ENCODE measurements around the gene PNMA6A.
"Not testable (repeated sequence)": the region's sequence is repeated elsewhere in the genome, so short reads cannot be mapped to it uniquely, and the experiment has no call there.

PNMA6A gene

GRCh38 chrX:153071909-153072583, at the start of gene PNMA6A:
Gene PNMA6A (plus strand): TSS chrX:153072454. CDS start chrX:153073063, 609 bp downstream.
- not testable (repeated sequence) for DNase-seq (ENCODE audit: low spot score)

GRCh38 chrX:153026501-153026900, 45.8 kb upstream of the PNMA6A start:
- not testable (repeated sequence) for DNase-seq (ENCODE audit: low spot score)

GRCh38 chrX:153028487-153028886, 43.8 kb upstream of the PNMA6A start:
- DNase-seq (ENCODE audit: low spot score): not testable (repeated sequence)

GRCh38 chrX:153029162-153029561, 43.1 kb upstream of the PNMA6A start:
- no peak for DNase-seq (ENCODE audit: low spot score)

- DNase-seq (ENCODE audit: low spot score): no peak
Measured at GRCh38 chrX:153029875-153030274, 42.4 kb upstream of the PNMA6A start.

DNA sequence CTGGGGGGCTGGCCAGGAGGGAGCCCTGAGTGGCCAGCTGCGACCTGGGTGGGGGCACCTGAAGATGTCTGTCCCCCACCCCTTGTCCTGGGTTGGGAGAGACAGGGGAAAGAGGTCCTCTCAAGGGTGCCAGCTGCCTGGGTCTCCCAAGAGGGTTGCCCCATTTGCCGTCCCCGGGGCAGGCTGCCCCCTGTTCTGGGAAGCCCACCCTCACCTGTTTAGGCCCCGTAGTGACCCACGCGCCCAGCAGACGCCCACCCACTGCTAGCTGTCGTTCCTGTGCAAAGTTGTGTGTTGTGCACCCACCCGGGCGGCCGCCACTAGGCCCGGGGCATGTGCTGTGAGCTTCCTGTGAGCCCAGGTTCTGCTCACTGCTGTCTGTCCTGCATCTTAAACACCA, 41.5 kb upstream of the PNMA6A start:
- DNase-seq (ENCODE audit: low spot score): no peak

GRCh38 chrX:153032397-153033118, 39.7 kb upstream of the PNMA6A start:
- DNase-seq (ENCODE audit: low spot score): no peak

DNA sequence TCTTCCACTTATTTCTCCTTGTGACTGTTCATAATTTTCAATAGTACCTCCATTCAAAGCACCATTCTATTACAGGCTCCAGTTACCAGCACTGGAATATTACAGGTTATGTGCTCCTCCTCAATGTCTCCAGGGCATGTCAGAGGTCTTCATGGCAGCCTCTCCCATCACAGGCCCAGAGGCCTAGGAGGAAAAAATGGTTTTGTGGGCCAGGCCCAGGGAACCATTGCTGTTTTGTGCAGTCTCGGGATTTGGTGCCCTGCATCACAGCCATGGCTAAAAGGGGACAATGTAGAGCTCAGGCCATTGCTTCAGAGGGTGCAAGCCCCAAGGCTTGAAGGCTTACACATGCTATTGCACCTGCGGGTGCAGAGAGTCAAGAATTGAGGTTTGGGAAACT, 23.2 kb upstream of the PNMA6A start:
- DNase-seq (ENCODE audit: low spot score): no peak

DNA sequence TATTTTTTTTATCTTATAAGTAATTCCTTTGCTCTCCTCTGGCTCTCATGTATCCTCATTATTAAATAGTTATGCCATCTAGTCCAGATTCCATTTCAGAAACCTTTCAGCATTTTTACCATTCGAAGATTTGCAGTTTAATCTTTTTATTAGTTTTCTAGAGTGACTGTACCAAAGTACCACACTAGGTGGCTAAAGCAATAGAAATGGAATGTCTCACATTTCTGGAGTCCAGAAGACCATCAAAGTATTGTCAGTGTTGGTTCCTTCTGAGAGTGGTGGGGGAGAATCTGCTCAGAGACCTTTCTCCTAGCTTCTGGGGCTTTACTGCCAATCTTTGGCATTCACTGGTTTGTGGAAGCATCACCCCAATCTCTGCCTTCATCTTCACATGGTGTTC, 19.7 kb upstream of the PNMA6A start:
- no peak for DNase-seq (ENCODE audit: low spot score)

- no peak for DNase-seq (ENCODE audit: low spot score)
Measured at GRCh38 chrX:153055871-153056749, 16.1 kb upstream of the PNMA6A start, which contains the start of gene PNMA3. Gene PNMA3 (plus strand): TSS chrX:153056470. CDS start chrX:153057056, 586 bp downstream.

DNA sequence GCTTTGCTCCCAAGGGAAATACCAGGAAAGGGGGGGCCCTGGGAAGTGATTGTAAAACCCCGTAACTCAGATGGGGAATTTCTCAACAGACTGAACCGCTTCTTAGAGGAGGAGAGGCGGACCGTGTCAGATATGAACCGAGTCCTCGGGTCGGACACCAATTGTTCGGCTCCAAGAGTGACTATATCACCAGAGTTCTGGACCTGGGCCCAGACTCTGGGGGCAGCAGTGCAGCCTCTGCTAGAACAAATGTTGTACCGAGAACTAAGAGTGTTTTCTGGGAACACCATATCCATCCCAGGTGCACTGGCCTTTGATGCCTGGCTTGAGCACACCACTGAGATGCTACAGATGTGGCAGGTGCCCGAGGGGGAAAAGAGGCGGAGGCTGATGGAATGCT, 15.0 kb upstream of the PNMA6A start:
- no peak for DNase-seq (ENCODE audit: low spot score)

GRCh38 chrX:153059191-153060094, 12.8 kb upstream of the PNMA6A start:
- no peak for DNase-seq (ENCODE audit: low spot score)

DNA sequence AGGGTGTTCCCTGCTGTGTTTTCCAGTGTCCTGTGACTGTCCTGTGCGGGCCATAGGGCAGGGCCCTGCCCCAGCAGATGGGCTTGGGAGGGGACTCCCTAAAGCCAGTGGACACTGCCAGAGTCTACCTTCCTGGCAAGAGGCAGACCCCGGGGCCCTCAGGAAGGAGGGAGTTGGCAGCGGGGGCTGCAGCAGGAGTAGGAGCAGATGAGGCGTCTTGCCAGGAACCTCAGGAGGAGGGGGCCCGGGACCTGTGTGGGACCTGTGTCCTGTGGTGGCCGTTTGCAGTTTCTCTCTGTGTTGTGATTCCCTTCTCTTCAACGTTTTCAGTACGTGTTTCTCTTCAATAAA, 12.2 kb upstream of the PNMA6A start:
- no peak for DNase-seq (ENCODE audit: low spot score)

- peak; percentile 42 for DNase-seq (ENCODE audit: low spot score)
Measured at GRCh38 chrX:153061732-153062131, 10.5 kb upstream of the PNMA6A start.

- DNase-seq (ENCODE audit: low spot score): no peak
Measured at GRCh38 chrX:153063315-153063714, 8.9 kb upstream of the PNMA6A start.

GRCh38 chrX:153064061-153064460, 8.2 kb upstream of the PNMA6A start:
- DNase-seq (ENCODE audit: low spot score): no peak

DNA sequence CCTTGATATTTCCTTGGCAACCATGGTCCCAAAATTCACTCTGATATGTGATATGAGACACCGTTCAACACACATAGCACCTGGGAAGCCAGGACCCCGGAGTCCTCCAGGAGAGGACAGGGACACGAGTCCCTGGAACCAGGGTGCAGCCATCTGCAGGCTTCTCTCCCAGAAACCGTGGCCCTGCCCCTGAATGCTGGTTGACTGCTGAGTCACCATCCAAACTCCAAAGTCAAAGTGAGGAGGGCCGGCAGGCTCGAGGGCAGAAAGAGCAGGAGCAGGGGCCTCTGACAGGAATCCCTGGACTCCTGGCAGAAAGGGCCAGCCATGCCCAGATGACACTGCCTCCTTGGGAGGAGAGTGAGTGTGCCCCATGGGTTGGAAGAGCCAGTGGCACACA, 6.9 kb upstream of the PNMA6A start:
- DNase-seq (ENCODE audit: low spot score): no peak

- DNase-seq (ENCODE audit: low spot score): not testable (repeated sequence)
Measured at GRCh38 chrX:153066402-153066801, 5.9 kb upstream of the PNMA6A start.

GRCh38 chrX:153073331-153073730, 1.1 kb downstream of the PNMA6A start:
- not testable (repeated sequence) for DNase-seq (ENCODE audit: low spot score)

- no peak for DNase-seq (ENCODE audit: low spot score)
Measured at GRCh38 chrX:153074262-153074899, 2.1 kb downstream of the PNMA6A start.

DNA sequence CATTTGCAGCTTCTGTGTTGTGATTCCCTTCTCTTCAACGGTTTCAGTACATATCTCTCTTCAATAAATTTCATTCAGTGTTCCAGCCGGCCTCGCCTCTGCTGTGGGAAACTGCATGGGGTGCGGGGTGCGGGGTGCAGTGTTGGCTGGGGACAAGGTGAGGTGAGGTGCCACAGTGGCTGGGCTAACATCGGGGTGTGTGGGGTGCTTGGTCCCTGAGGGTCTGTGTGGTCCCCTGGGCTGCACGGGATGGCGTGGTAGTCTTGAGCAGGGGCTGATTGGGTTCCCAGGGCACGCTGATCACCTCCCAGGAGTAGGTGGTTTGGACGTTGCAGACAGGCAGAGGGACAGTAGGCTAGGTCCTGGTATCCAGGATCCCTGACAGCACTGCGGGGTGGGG, 2.7 kb downstream of the PNMA6A start:
- no peak for DNase-seq (ENCODE audit: low spot score)
